CD4-positive, alpha-beta T cell (primary cell): ENCODE data around the gene SND1. TPM values are rescaled to one million over a fixed set of nuclear protein-coding genes. Genes with fewer than 3 reads are reported as not detected.

Experiments used
- ATAC-seq: fragments of 200-7000 bp; cut with Tn5 transposase; one replicate; pipeline ENCODE4 v1.10.0; 2022; ENCODE audit warnings: mild to moderate bottlenecking; ENCODE audit not compliant: poor library complexity
- CTCF ChIA-PET: fragments of 350-600 bp; sonication (Branson Sonifier 250); formaldehyde crosslinking; loops from one replicate; lab custom pipeline; 2021; ENCODE audit warnings: antibody characterized with exemption, inconsistent platforms; lab: Charles Lee
- POLR2A ChIA-PET: fragments of 350-600 bp; sonication (Branson Sonifier 250); formaldehyde crosslinking; loops from one replicate; lab custom pipeline; 2021; ENCODE audit warnings: antibody characterized with exemption, inconsistent platforms; lab: Charles Lee
- DNase-seq, 14 experiments: peaks; one replicate each; pipeline ENCODE4 v3.0.0-alpha.2; 2013 to 2020; ENCODE audit warnings: mixed read lengths in 2 of 14
- H3K27ac ChIP-seq, 2 donors: one replicate each; pipeline versions ENCODE4 v1.5.1 to v1.7.0; 2013; ENCODE audit warnings: low read length in 2 of 2, low read depth in 1 of 2, mild to moderate bottlenecking in 1 of 2
- H3K27me3 ChIP-seq, 2 experiments: 1 replicate in 1 of 2; 2 replicates in 1 of 2; pipeline versions ENCODE4 v1.6.1 to v1.7.0; 2013; ENCODE audit warnings: low read length in 2 of 2, control low read depth in 1 of 2, mild to moderate bottlenecking in 1 of 2, moderate library complexity in 1 of 2; ENCODE audit not compliant: insufficient read depth in 2 of 2, control insufficient read depth in 1 of 2
- H3K36me3 ChIP-seq: one replicate; pipeline ENCODE4 v1.6.1; 2013; ENCODE audit warnings: low read length, control low read depth; ENCODE audit not compliant: insufficient read depth
- H3K4me1 ChIP-seq: one replicate; pipeline ENCODE4 v1.6.1; 2013; ENCODE audit warnings: low read length, control low read depth; ENCODE audit not compliant: insufficient read depth
- H3K4me3 ChIP-seq: one replicate; pipeline ENCODE4 v1.5.1; 2013; ENCODE audit warnings: mild to moderate bottlenecking, low read length, moderate library complexity
- H3K9me3 ChIP-seq, 2 experiments: 1 replicate in 1 of 2; 2 replicates in 1 of 2; pipeline versions ENCODE4 v1.6.1 to v1.7.0; 2013; ENCODE audit warnings: low read length in 2 of 2, mild to moderate bottlenecking in 2 of 2, control low read depth in 1 of 2, moderate library complexity in 1 of 2; ENCODE audit not compliant: control insufficient read depth in 1 of 2, insufficient read depth in 1 of 2
- H3K27ac Mint-ChIP-seq: one replicate; pipeline ENCODE4 v1.8.0; 2020; ENCODE audit warnings: mixed read lengths
- H3K27me3 Mint-ChIP-seq: one replicate; pipeline ENCODE4 v1.8.0; 2021; ENCODE audit warnings: mixed read lengths
- H3K36me3 Mint-ChIP-seq: one replicate; pipeline ENCODE4 v1.8.0; 2021; ENCODE audit warnings: low read depth, mixed read lengths
- H3K4me1 Mint-ChIP-seq: one replicate; pipeline ENCODE4 v1.8.0; 2021; ENCODE audit warnings: low read depth, mixed read lengths
- H3K4me3 Mint-ChIP-seq: one replicate; pipeline ENCODE4 v1.8.0; 2020; ENCODE audit warnings: mild to moderate bottlenecking, mixed read lengths
- H3K9me3 Mint-ChIP-seq: one replicate; pipeline ENCODE4 v1.8.0; 2020; ENCODE audit warnings: mixed read lengths
- CTCF ChIP-seq: fragments of 200-600 bp; IDR thresholded peaks from one replicate; pipeline ENCODE4 v1.8.0; 2022; ENCODE audit warnings: antibody characterized with exemption, mild to moderate bottlenecking
- intact Hi-C, 2 experiments: fragments of 100-400 bp; cut with DNase I in 1 of 2; cut with micrococcal nuclease in 1 of 2; formaldehyde crosslinking; loops; one replicate each; pipeline versions ENCODE4 v1.15.1 to v1.9.0; 2023 to 2025; cut with DNase I, micrococcal nuclease
- total RNA-seq, 174 experiments: library from RNA in 2 of 174; stranded (reverse) in 2 of 174; gene quantifications; one replicate each; pipeline ENCODE4 v1.2.3 and lab custom pipeline; 2021 to 2026

Gene SND1
- total RNA-seq, 2 experiments from 2014 or later = 104 to 113 TPM

GRCh38 chr7:127810696-127811660 is 159.0 kb downstream of the SND1 start:
- no peaks in the 10 kb centered on the region for H3K9me3 Mint-ChIP-seq
- intact Hi-C loops = no loop called here
- TF ChIP-seq CTCF = no peak
- H3K4me1 Mint-ChIP-seq = peaks cover 39% of the 10 kb centered on the region
- H3K27me3 Mint-ChIP-seq = no peaks in the 10 kb centered on the region
- Histone ChIP-seq H3K4me1 (no peaks in the 10 kb centered on the region), H3K36me3 (peaks cover 21% of the 10 kb centered on the region), H3K27ac (no peak overlapping the region), H3K9me3 (no peaks in the 10 kb centered on the region), H3K27me3 (no peaks in the 10 kb centered on the region), H3K4me3 (no peak overlapping the region)
- peaks cover 40% of the 10 kb centered on the region for H3K36me3 Mint-ChIP-seq
- no peak overlapping the region for H3K27ac Mint-ChIP-seq
- H3K4me3 Mint-ChIP-seq = no peak overlapping the region
- ChIA-PET CTCF (no interaction called here), POLR2A (no interaction called here)
- no peak for DNase-seq
- no peak for ATAC-seq

- DNase-seq (no peak), ATAC-seq (no peak)
- ChIA-PET POLR2A (no interaction called here), CTCF (no interaction called here)
- Mint-ChIP-seq H3K27ac (no peak overlapping the region), H3K9me3 (no peaks in the 10 kb centered on the region), H3K36me3 (peaks cover 29% of the 10 kb centered on the region), H3K4me1 (peaks cover 50% of the 10 kb centered on the region), H3K27me3 (no peaks in the 10 kb centered on the region), H3K4me3 (no peak overlapping the region)
- no peaks in the 10 kb centered on the region for H3K9me3 ChIP-seq
- no peak overlapping the region for H3K27ac ChIP-seq
- H3K4me1 ChIP-seq = no peaks in the 10 kb centered on the region
- TF ChIP-seq CTCF = no peak
- H3K4me3 ChIP-seq = no peak overlapping the region
- H3K27me3 ChIP-seq = no peaks in the 10 kb centered on the region
- H3K36me3 ChIP-seq = peaks cover 18% of the 10 kb centered on the region
- intact Hi-C loops = no loop called here
Observed at GRCh38 chr7:127812540-127812939, 160.5 kb downstream of the SND1 start.

GRCh38 chr7:127813991-127814541 is 162.1 kb downstream of the SND1 start:
- H3K4me1 ChIP-seq = no peaks in the 10 kb centered on the region
- no peaks in the 10 kb centered on the region for H3K27me3 ChIP-seq
- ATAC-seq (no peak), DNase-seq (no peak)
- Mint-ChIP-seq H3K27me3 (no peaks in the 10 kb centered on the region), H3K4me3 (no peak overlapping the region), H3K9me3 (no peaks in the 10 kb centered on the region), H3K27ac (no peak overlapping the region), H3K4me1 (peaks cover 60% of the 10 kb centered on the region), H3K36me3 (peaks cover 17% of the 10 kb centered on the region)
- intact Hi-C loops = no loop called here
- ChIA-PET CTCF (interaction anchor here (1.1 kb wide), 1 partner anchor 9 kb away, joined by 3 read pairs; no protein-coding TSS in a partner anchor), POLR2A (no interaction called here)
- H3K27ac ChIP-seq = no peak overlapping the region
- TF ChIP-seq CTCF = no peak
- no peak overlapping the region for H3K4me3 ChIP-seq
- peaks cover 4% of the 10 kb centered on the region for H3K36me3 ChIP-seq
- H3K9me3 ChIP-seq = no peaks in the 10 kb centered on the region
